SK-N-SH (cell line): ENCODE measurements around the gene RASL10B. TPM values are rescaled to one million over a fixed set of nuclear protein-coding genes. Genes with fewer than 3 reads are reported as not detected.

Experiments used
- CTCF ChIA-PET: fragments of 300-600, 350-600 bp; formaldehyde crosslinking; extraction: SDS; loops from one replicate; lab custom pipeline; 2021; lab: Yijun Ruan, JAX
- POLR2A ChIA-PET: fragments of 350-600 bp; sonication (Branson Sonifier 250); formaldehyde crosslinking; extraction: SDS; loops from one replicate; lab custom pipeline; 2020; ENCODE audit warnings: antibody characterized with exemption, inconsistent platforms; lab: Yijun Ruan, JAX
- DNase-seq: peaks from one replicate; pipeline ENCODE4 v3.0.0; 2012
- H2AFZ ChIP-seq: fragments of 200-600 bp; sonication (generic); 2 replicates; pipeline ENCODE4 v1.8.1; 2016; ENCODE audit warnings: antibody characterized with exemption, mild to moderate bottlenecking, low read depth
- H3F3A ChIP-seq: fragments of 200-600 bp; sonication (generic); replicated peaks from 2 replicates; pipeline ENCODE3; 2016; ENCODE audit warnings: antibody characterized with exemption, mild to moderate bottlenecking; ENCODE audit not compliant: insufficient read depth
- H3K27ac ChIP-seq, 2 experiments: fragments of 200-500 bp in 1 of 2; fragments of 200-600 bp in 1 of 2; sonication (Bioruptor generic) in 1 of 2; sonication (generic), shearing (Covaris generic) in 1 of 2; 2 replicates each; pipeline versions ENCODE4 v1.5.1 to v1.6.1; 2014 to 2016; ENCODE audit warnings: low read depth in 2 of 2, inconsistent platforms in 1 of 2, low read length in 1 of 2, mild to moderate bottlenecking in 1 of 2, mixed read lengths in 1 of 2
- H3K27me3 ChIP-seq: fragments of 200-600 bp; sonication (generic), shearing (Covaris generic); 2 replicates; pipeline ENCODE4 v1.6.1; 2016; ENCODE audit warnings: mixed run types; ENCODE audit not compliant: insufficient read depth
- H3K36me3 ChIP-seq, 2 experiments: fragments of 200-500 bp in 1 of 2; fragments of 200-600 bp in 1 of 2; sonication (Bioruptor generic) in 1 of 2; sonication (generic) in 1 of 2; replicated peaks in 1 of 2; 2 replicates each; pipeline versions ENCODE3 to v1.5.1; 2014 to 2016; ENCODE audit warnings: low read length in 1 of 2, mild to moderate bottlenecking in 1 of 2; ENCODE audit not compliant: insufficient read depth in 2 of 2, control insufficient read depth in 1 of 2
- H3K4me1 ChIP-seq, 2 experiments: fragments of 200-500 bp in 1 of 2; fragments of 200-600 bp in 1 of 2; sonication (Bioruptor generic) in 1 of 2; sonication (generic), shearing (Covaris generic) in 1 of 2; 2 replicates each; pipeline versions ENCODE4 v1.5.1 to v1.6.1; 2014 to 2016; ENCODE audit warnings: low read depth in 1 of 2, low read length in 1 of 2, mixed run types in 1 of 2; ENCODE audit not compliant: insufficient read depth in 2 of 2, control insufficient read depth in 1 of 2
- H3K4me2 ChIP-seq: fragments of 200-600 bp; sonication (generic), shearing (Covaris generic); 2 replicates; pipeline ENCODE4 v1.6.1; 2017; ENCODE audit warnings: mixed run types
- H3K4me3 ChIP-seq, 2 experiments: fragments of 200-500 bp in 1 of 2; fragments of 200-600 bp in 1 of 2; sonication (Bioruptor generic) in 1 of 2; sonication (generic), shearing (Covaris generic) in 1 of 2; 2 replicates each; pipeline versions ENCODE4 v1.5.1 to v1.8.1; 2014 to 2016; ENCODE audit warnings: low read depth in 2 of 2, inconsistent platforms in 1 of 2, low read length in 1 of 2, mild to moderate bottlenecking in 1 of 2, mixed read lengths in 1 of 2, moderate library complexity in 1 of 2
- H3K79me2 ChIP-seq: fragments of 200-600 bp; sonication (generic); 2 replicates; pipeline ENCODE4 v1.8.1; 2017; ENCODE audit warnings: mild to moderate bottlenecking; ENCODE audit not compliant: insufficient read depth
- H3K9ac ChIP-seq: fragments of 200-600 bp; sonication (generic); 2 replicates; pipeline ENCODE4 v1.6.1; 2017; ENCODE audit warnings: mixed run types
- H3K9me2 ChIP-seq: fragments of 200-600 bp; sonication (generic); 2 replicates; pipeline ENCODE4 v1.6.1; 2017; ENCODE audit warnings: mixed run types
- H3K9me3 ChIP-seq: fragments of 200-600 bp; sonication (generic); 2 replicates; pipeline ENCODE4 v1.6.1; 2017; ENCODE audit warnings: mixed run types, mild to moderate bottlenecking, moderate library complexity
- H4K20me1 ChIP-seq: fragments of 200-600 bp; sonication (generic); 2 replicates; pipeline ENCODE4 v1.6.1; 2017; ENCODE audit warnings: mild to moderate bottlenecking, mixed run types; ENCODE audit not compliant: insufficient read depth
- CHD2 ChIP-seq: fragments of 150-350 bp; IDR thresholded peaks from 2 replicates; pipeline ENCODE4 v1.6.1; 2018; ENCODE audit warnings: low read length; ENCODE audit not compliant: partially characterized antibody
- CTCF ChIP-seq: fragments of 200-600 bp; sonication (generic); IDR thresholded peaks from 2 replicates; pipeline ENCODE4 v1.6.1; 2017; ENCODE audit warnings: antibody characterized with exemption, mild to moderate bottlenecking, moderate library complexity
- EP300 ChIP-seq, 2 experiments: IDR thresholded peaks; 2 replicates each; pipeline versions ENCODE4 v1.4.0 to v1.6.1; 2012; ENCODE audit warnings: borderline replicate concordance in 1 of 2, low read depth in 1 of 2, low read length in 1 of 2
- EZH2phosphoT487 ChIP-seq: fragments of 200-600 bp; sonication (generic); IDR thresholded peaks from 2 replicates; pipeline ENCODE4 v1.6.1; 2017; ENCODE audit warnings: low read depth, mixed run types, mild to moderate bottlenecking, antibody characterized with exemption, moderate library complexity, borderline replicate concordance
- FOXJ3 ChIP-seq: sonication (generic); formaldehyde crosslinking; IDR thresholded peaks from 2 replicates; pipeline ENCODE4 v1.5.1; 2020; ENCODE audit warnings: mild to moderate bottlenecking, missing genetic modification reagents
- FOXM1 ChIP-seq: IDR thresholded peaks from 2 replicates; pipeline ENCODE4 v1.4.0; 2012; ENCODE audit warnings: low read depth, mild to moderate bottlenecking
- JUND ChIP-seq: IDR thresholded peaks from 2 replicates; pipeline ENCODE4 v1.4.0; 2012
- MEF2A ChIP-seq: IDR thresholded peaks from 2 replicates; pipeline ENCODE4 v1.4.0; 2012; ENCODE audit warnings: low read depth, borderline replicate concordance
- MXI1 ChIP-seq: IDR thresholded peaks from 2 replicates; pipeline ENCODE4 v1.6.1; 2012; ENCODE audit warnings: mild to moderate bottlenecking, low read depth, low read length, improper control_type of control experiment
- NFIC ChIP-seq: IDR thresholded peaks from 2 replicates; pipeline ENCODE4 v1.4.0; 2012; ENCODE audit warnings: borderline replicate concordance
- PBX3 ChIP-seq: IDR thresholded peaks from 2 replicates; pipeline ENCODE4; 2012
- POLR2AphosphoS5 ChIP-seq: IDR thresholded peaks from 2 replicates; pipeline ENCODE4 v1.6.1; 2012; ENCODE audit warnings: low read depth, low read length
- RAD21 ChIP-seq: IDR thresholded peaks from 2 replicates; pipeline ENCODE4 v1.6.1; 2012; ENCODE audit warnings: mild to moderate bottlenecking, low read length
- REST ChIP-seq: IDR thresholded peaks from 2 replicates; pipeline ENCODE4 v1.6.1; 2012; ENCODE audit warnings: mild to moderate bottlenecking, low read depth, low read length, moderate library complexity
- SIN3A ChIP-seq: IDR thresholded peaks from 2 replicates; pipeline ENCODE4 v1.6.1; 2012; ENCODE audit warnings: low read depth, mild to moderate bottlenecking, low read length, moderate library complexity, borderline replicate concordance
- TAF1 ChIP-seq: IDR thresholded peaks from 2 replicates; pipeline ENCODE4 v1.6.1; 2012; ENCODE audit warnings: low read depth, mild to moderate bottlenecking, low read length, moderate library complexity, borderline replicate concordance
- TEAD4 ChIP-seq: IDR thresholded peaks from 2 replicates; pipeline ENCODE4 v1.4.0; 2012; ENCODE audit warnings: mild to moderate bottlenecking, borderline replicate concordance; ENCODE audit not compliant: insufficient read depth
- USF2 ChIP-seq: fragments of 150-350 bp; IDR thresholded peaks from 2 replicates; pipeline ENCODE4 v1.6.1; 2017; ENCODE audit warnings: antibody characterized with exemption, low read length, low read depth, borderline replicate concordance
- WGBS: methylation state at CpG from one replicate; pipeline ENCODE4 v1.1.6; 2017; ENCODE audit warnings: low lambda C conversion rate; 5-methylcytosine and 5-hydroxymethylcytosine counted together
- polyA plus RNA-seq, 3 experiments: library from polyadenylated mRNA; depleted of rRNA; stranded (reverse); fragments of >200 nt; gene quantifications; 2 replicates each; pipeline ENCODE4 v1.2.3, GENCODE V29; 2012

The RASL10B gene
- polyA plus RNA-seq, 1 of the 3 experiments (the other 2 are of a cell fraction): 4.2 TPM

- no peak for TF ChIP-seq FOXJ3 (CRISPR knock-in tag)
- no peak for TF ChIP-seq TAF1
- no peak for TF ChIP-seq MXI1
- no peak for TF ChIP-seq FOXM1
- TF ChIP-seq PBX3: no peak
- TF ChIP-seq NFIC: no peak
- TF ChIP-seq CTCF: no peak
- TF ChIP-seq EP300 (IDR thresholded peaks at IDR 0.05; ENCODE audit: borderline replicate concordance in 1 of 2, low read depth in 1 of 2, low read length in 1 of 2): no peak
- TF ChIP-seq, all 33 proteins: peak for 0
Observed at GRCh38 chr17:35757243-35757642, 25.8 kb downstream of the RASL10B start (continued).

- no peaks in the 10 kb centered on the region for H3K9me3 ChIP-seq
- H3K4me2 ChIP-seq: no peak within 1 kb of the TSS
- no peak for DNase-seq
- no peaks in the 10 kb centered on the region for H4K20me1 ChIP-seq
- H3K79me2 ChIP-seq: no peaks in the 10 kb centered on the region
- CTCF ChIA-PET: interaction anchor here (1.5 to 31.2 kb wide), 5 partner anchors 9 to 149 kb away, joined by 3 to 809 read pairs (median 8); partner anchors contain the start of genes GAS2L2 and TAF15
- no peaks in the 10 kb centered on the region for H3F3A ChIP-seq
- no peak within 1 kb of the TSS for H3K4me3 ChIP-seq
- H3K36me3 ChIP-seq: no peaks in the 10 kb centered on the region
- peaks cover 0 to 12% of the 10 kb centered on the region in 2 experiments; a peak in 1 of 4 replicates for H3K4me1 ChIP-seq
- no peak within 1 kb of the TSS for H3K27ac ChIP-seq
- H3K9ac ChIP-seq: no peak within 1 kb of the TSS
- no peaks in the 10 kb centered on the region for H3K27me3 ChIP-seq
- no peak for TF ChIP-seq REST
- no peak for TF ChIP-seq SIN3A
- TF ChIP-seq USF2: no peak
- TF ChIP-seq POLR2AphosphoS5: no peak
- no peak for TF ChIP-seq CHD2
- TF ChIP-seq EZH2phosphoT487: no peak
- no peak for TF ChIP-seq MEF2A
- TF ChIP-seq TEAD4: no peak
- no peak for TF ChIP-seq JUND
- no peak for TF ChIP-seq RAD21
- WGBS: 71% methylated on average over 1 of the region's 1 CpG
- no peak within 1 kb of the TSS for H2AFZ ChIP-seq
- POLR2A ChIA-PET: interaction anchor here (1.2 kb wide), 1 partner anchor 40 kb away, joined by 3 read pairs; no protein-coding TSS in a partner anchor
- H3K9me2 ChIP-seq: no peaks in the 10 kb centered on the region
Observed at GRCh38 chr17:35760587-35760986, 29.1 kb downstream of the RASL10B start, which contains the start of gene C17orf50. Gene C17orf50 (plus strand): TSS chr17:35760887. CDS start chr17:35760942, 55 bp downstream.
